GM23338 (cell line): ENCODE results near the gene TUBA1B. TPM values are rescaled to one million over a fixed set of nuclear protein-coding genes. Genes with fewer than 3 reads are reported as not detected.

Experiments
- ATAC-seq: fragments of 200-7000 bp; cut with Tn5 transposase; 3 replicates; pipeline ENCODE4 v1.9.1; 2020
- DNase-seq: peaks from one replicate; pipeline ENCODE4 v3.0.0-alpha.2; 2015; ENCODE audit warnings: low spot score
- H2AFZ ChIP-seq: fragments of 200-600 bp; sonication (generic); 2 replicates; pipeline ENCODE4 v1.8.0; 2016; ENCODE audit warnings: antibody characterized with exemption, mild to moderate bottlenecking, moderate library complexity
- H3F3A ChIP-seq: fragments of 200-600 bp; sonication (generic); replicated peaks from 2 replicates; pipeline ENCODE4 v1.8.0; 2017; ENCODE audit warnings: antibody characterized with exemption, mixed run types, low read depth
- H3K27ac ChIP-seq: fragments of 200-600 bp; sonication (generic); 2 replicates; pipeline ENCODE4 v1.6.1; 2016; ENCODE audit warnings: low read depth
- H3K27me3 ChIP-seq: fragments of 200-600 bp; sonication (generic); 2 replicates; pipeline ENCODE4 v1.8.0; 2016; ENCODE audit warnings: mild to moderate bottlenecking, mixed run types, moderate library complexity; ENCODE audit not compliant: insufficient read depth
- H3K36me3 ChIP-seq: fragments of 200-600 bp; sonication (generic); 2 replicates; pipeline ENCODE4 v1.8.0; 2016; ENCODE audit warnings: mild to moderate bottlenecking; ENCODE audit not compliant: insufficient read depth
- H3K4me1 ChIP-seq: fragments of 200-600 bp; sonication (generic); 2 replicates; pipeline ENCODE4 v1.8.0; 2016; ENCODE audit warnings: mild to moderate bottlenecking, moderate library complexity; ENCODE audit not compliant: insufficient read depth
- H3K4me2 ChIP-seq: fragments of 200-600 bp; sonication (generic); 2 replicates; pipeline ENCODE4 v1.7.1; 2017; ENCODE audit warnings: mixed run types
- H3K4me3 ChIP-seq: fragments of 200-600 bp; sonication (generic); 2 replicates; pipeline ENCODE4 v1.6.1; 2016; ENCODE audit warnings: mixed run types
- H3K79me2 ChIP-seq: fragments of 200-600 bp; sonication (generic); replicated peaks from 2 replicates; pipeline ENCODE4 v1.8.0; 2017; ENCODE audit warnings: mild to moderate bottlenecking; ENCODE audit not compliant: insufficient read depth
- H3K9me2 ChIP-seq: fragments of 200-600 bp; sonication (generic); 2 replicates; pipeline ENCODE4 v1.8.0; 2017; ENCODE audit not compliant: insufficient read depth
- H4K20me1 ChIP-seq: fragments of 200-600 bp; sonication (generic); replicated peaks from 2 replicates; pipeline ENCODE4 v1.8.0; 2017; ENCODE audit warnings: mild to moderate bottlenecking; ENCODE audit not compliant: insufficient read depth
- H3K27ac Mint-ChIP-seq: 2 replicates; pipeline ENCODE4 v1.8.0; 2020; ENCODE audit warnings: inconsistent platforms, mild to moderate bottlenecking, moderate library complexity, mixed read lengths
- H3K27me3 Mint-ChIP-seq: 3 replicates; pipeline ENCODE4 v1.8.0; 2022; ENCODE audit warnings: low read depth, mild to moderate bottlenecking, moderate library complexity, mixed read lengths, inconsistent platforms; ENCODE audit not compliant: insufficient read depth, poor library complexity
- H3K36me3 Mint-ChIP-seq: 3 replicates; pipeline ENCODE4 v1.8.0; 2021; ENCODE audit warnings: low read depth, mild to moderate bottlenecking, inconsistent platforms, moderate library complexity, mixed read lengths
- H3K4me1 Mint-ChIP-seq: 3 replicates; pipeline ENCODE4 v1.8.0; 2020; ENCODE audit warnings: mild to moderate bottlenecking, inconsistent platforms, mixed read lengths
- H3K4me3 Mint-ChIP-seq: 3 replicates; pipeline ENCODE4 v1.8.0; 2021; ENCODE audit warnings: moderate library complexity, mild to moderate bottlenecking, inconsistent platforms, mixed read lengths
- H3K9me3 Mint-ChIP-seq: 3 replicates; pipeline ENCODE4 v1.8.0; 2020; ENCODE audit warnings: moderate library complexity, mild to moderate bottlenecking, inconsistent platforms, mixed read lengths
- CREB1 ChIP-seq: fragments of 250-450 bp; sonication (Bioruptor Pico); IDR thresholded peaks from 2 replicates; pipeline ENCODE4 v1.5.0; 2020; ENCODE audit warnings: low read depth, mild to moderate bottlenecking, moderate library complexity
- EZH2 ChIP-seq: fragments of 200-600 bp; sonication (generic); IDR thresholded peaks from one replicate; pipeline ENCODE4 v1.8.0; 2017; ENCODE audit warnings: antibody characterized with exemption, mild to moderate bottlenecking, low read depth; ENCODE audit not compliant: unreplicated experiment
- EZH2phosphoT487 ChIP-seq: fragments of 200-600 bp; sonication (generic); IDR thresholded peaks from one replicate; pipeline ENCODE4 v1.8.1; 2018; ENCODE audit warnings: antibody characterized with exemption; ENCODE audit not compliant: unreplicated experiment
- JUNB ChIP-seq: IDR thresholded peaks from one replicate; pipeline ENCODE4 v1.6.1; 2016; ENCODE audit warnings: antibody characterized with exemption; ENCODE audit not compliant: unreplicated experiment
- NANOG ChIP-seq: IDR thresholded peaks from 2 replicates; pipeline ENCODE4 v1.6.1; 2016; ENCODE audit warnings: antibody characterized with exemption, borderline replicate concordance
- POLR2AphosphoS5 ChIP-seq: IDR thresholded peaks from 2 replicates; pipeline ENCODE4 v1.6.1; 2016; ENCODE audit warnings: antibody characterized with exemption, low read depth
- STAT1 ChIP-seq: IDR thresholded peaks from one replicate; pipeline ENCODE4 v1.6.1; 2016; ENCODE audit warnings: antibody characterized with exemption; ENCODE audit not compliant: unreplicated experiment
- ZNF114 ChIP-seq: fragments of 250-450 bp; sonication (Bioruptor Pico); IDR thresholded peaks from 2 replicates; pipeline ENCODE4 v1.5.0; 2020; ENCODE audit warnings: mild to moderate bottlenecking, moderate library complexity
- ZNF331 ChIP-seq: fragments of 250-450 bp; sonication (Bioruptor Pico); IDR thresholded peaks from 2 replicates; pipeline ENCODE4 v1.5.0; 2020; ENCODE audit warnings: low read depth, mild to moderate bottlenecking, moderate library complexity
- polyA plus RNA-seq: library from polyadenylated mRNA; unstranded; fragments of >200 nt; fragmentation: Nextera tagmentation; extraction: Ambion mirVana; gene quantifications from 2 replicates; pipeline ENCODE4 v1.2.1, GENCODE V29; 2016
- total RNA-seq: library from RNA; depleted of rRNA; stranded (reverse); fragments of >200 nt; shearing (Covaris generic); gene quantifications from 2 replicates; pipeline ENCODE4 v1.2.3, GENCODE V29; 2014
- TF ChIP-seq, protein P1 (sequence below): fragments of 250-450 bp; sonication (Bioruptor Pico); IDR thresholded peaks from 2 replicates; pipeline ENCODE4 v1.5.0; 2020; ENCODE audit warnings: mild to moderate bottlenecking, moderate library complexity
- TF ChIP-seq, protein P2 (sequence below): IDR thresholded peaks from 2 replicates; pipeline ENCODE4 v1.6.1; 2016; ENCODE audit warnings: antibody characterized with exemption
- TF ChIP-seq, protein P3 (sequence below), 2 experiments: fragments of 200-600 bp in 1 of 2; sonication (generic) in 1 of 2; conservative IDR thresholded peaks; 2 replicates each; pipeline versions ENCODE4 v1.5.1 to v1.6.1; 2016 to 2017; ENCODE audit warnings: antibody characterized with exemption in 2 of 2, low read depth in 2 of 2, mild to moderate bottlenecking in 2 of 2, moderate library complexity in 1 of 2

The TUBA1B gene
- total and polyA plus RNA-seq, 2 experiments from 2014 or later = 1,116 to 2,718 TPM

- TF ChIP-seq, protein P1, sequence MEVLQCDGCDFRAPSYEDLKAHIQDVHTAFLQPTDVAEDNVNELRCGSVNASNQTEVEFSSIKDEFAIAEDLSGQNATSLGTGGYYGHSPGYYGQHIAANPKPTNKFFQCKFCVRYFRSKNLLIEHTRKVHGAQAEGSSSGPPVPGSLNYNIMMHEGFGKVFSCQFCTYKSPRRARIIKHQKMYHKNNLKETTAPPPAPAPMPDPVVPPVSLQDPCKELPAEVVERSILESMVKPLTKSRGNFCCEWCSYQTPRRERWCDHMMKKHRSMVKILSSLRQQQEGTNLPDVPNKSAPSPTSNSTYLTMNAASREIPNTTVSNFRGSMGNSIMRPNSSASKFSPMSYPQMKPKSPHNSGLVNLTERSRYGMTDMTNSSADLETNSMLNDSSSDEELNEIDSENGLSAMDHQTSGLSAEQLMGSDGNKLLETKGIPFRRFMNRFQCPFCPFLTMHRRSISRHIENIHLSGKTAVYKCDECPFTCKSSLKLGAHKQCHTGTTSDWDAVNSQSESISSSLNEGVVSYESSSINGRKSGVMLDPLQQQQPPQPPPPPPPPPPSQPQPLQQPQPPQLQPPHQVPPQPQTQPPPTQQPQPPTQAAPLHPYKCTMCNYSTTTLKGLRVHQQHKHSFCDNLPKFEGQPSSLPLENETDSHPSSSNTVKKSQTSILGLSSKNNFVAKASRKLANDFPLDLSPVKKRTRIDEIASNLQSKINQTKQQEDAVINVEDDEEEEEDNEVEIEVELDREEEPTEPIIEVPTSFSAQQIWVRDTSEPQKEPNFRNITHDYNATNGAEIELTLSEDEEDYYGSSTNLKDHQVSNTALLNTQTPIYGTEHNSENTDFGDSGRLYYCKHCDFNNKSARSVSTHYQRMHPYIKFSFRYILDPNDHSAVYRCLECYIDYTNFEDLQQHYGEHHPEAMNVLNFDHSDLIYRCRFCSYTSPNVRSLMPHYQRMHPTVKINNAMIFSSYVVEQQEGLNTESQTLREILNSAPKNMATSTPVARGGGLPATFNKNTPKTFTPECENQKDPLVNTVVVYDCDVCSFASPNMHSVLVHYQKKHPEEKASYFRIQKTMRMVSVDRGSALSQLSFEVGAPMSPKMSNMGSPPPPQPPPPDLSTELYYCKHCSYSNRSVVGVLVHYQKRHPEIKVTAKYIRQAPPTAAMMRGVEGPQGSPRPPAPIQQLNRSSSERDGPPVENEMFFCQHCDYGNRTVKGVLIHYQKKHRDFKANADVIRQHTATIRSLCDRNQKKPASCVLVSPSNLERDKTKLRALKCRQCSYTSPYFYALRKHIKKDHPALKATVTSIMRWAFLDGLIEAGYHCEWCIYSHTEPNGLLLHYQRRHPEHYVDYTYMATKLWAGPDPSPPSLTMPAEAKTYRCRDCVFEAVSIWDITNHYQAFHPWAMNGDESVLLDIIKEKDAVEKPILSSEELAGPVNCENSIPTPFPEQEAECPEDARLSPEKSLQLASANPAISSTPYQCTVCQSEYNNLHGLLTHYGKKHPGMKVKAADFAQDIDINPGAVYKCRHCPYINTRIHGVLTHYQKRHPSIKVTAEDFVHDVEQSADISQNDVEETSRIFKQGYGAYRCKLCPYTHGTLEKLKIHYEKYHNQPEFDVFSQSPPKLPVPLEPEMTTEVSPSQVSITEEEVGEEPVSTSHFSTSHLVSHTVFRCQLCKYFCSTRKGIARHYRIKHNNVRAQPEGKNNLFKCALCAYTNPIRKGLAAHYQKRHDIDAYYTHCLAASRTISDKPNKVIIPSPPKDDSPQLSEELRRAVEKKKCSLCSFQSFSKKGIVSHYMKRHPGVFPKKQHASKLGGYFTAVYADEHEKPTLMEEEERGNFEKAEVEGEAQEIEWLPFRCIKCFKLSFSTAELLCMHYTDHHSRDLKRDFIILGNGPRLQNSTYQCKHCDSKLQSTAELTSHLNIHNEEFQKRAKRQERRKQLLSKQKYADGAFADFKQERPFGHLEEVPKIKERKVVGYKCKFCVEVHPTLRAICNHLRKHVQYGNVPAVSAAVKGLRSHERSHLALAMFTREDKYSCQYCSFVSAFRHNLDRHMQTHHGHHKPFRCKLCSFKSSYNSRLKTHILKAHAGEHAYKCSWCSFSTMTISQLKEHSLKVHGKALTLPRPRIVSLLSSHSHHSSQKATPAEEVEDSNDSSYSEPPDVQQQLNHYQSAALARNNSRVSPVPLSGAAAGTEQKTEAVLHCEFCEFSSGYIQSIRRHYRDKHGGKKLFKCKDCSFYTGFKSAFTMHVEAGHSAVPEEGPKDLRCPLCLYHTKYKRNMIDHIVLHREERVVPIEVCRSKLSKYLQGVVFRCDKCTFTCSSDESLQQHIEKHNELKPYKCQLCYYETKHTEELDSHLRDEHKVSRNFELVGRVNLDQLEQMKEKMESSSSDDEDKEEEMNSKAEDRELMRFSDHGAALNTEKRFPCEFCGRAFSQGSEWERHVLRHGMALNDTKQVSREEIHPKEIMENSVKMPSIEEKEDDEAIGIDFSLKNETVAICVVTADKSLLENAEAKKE = no peak
- TF ChIP-seq EZH2phosphoT487 (no peak), POLR2AphosphoS5 (no peak), CREB1 (CRISPR knock-in tag) (no peak), ZNF331 (no peak), STAT1 (no peak), JUNB (no peak), ZNF114 (CRISPR knock-in tag) (no peak), EZH2 (no peak)
- TF ChIP-seq, protein P2, sequence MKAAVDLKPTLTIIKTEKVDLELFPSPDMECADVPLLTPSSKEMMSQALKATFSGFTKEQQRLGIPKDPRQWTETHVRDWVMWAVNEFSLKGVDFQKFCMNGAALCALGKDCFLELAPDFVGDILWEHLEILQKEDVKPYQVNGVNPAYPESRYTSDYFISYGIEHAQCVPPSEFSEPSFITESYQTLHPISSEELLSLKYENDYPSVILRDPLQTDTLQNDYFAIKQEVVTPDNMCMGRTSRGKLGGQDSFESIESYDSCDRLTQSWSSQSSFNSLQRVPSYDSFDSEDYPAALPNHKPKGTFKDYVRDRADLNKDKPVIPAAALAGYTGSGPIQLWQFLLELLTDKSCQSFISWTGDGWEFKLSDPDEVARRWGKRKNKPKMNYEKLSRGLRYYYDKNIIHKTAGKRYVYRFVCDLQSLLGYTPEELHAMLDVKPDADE = no peak
Measured at GRCh38 chr12:49084438-49084837, 46.8 kb downstream of the TUBA1B start (continued).

DNA sequence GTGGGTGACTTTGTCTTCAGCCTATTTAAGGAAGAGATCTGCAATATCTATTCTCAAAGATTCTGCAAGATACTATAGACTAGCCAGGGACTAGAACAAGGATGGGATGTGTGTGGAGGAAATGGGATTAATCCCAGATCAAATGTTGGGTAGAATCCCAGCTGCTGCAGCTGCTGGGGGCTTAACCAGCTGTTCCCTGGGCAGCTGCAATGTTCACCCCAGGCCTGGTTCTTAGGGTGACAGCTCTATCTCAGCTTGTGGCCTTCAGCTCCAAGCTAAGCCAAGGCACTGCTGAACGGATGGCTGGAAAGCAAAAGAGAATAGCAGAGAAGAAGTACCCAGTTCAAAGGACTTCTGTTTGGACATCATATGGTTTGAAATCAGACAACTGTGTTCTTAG lies 51.4 kb downstream of the TUBA1B start:
- H3K27ac Mint-ChIP-seq = no peak overlapping the region
- Histone ChIP-seq H3K4me3 (no peak overlapping the region), H2AFZ (no peak overlapping the region), H4K20me1 (no peaks in the 10 kb centered on the region), H3K36me3 (no peaks in the 10 kb centered on the region), H3K79me2 (no peaks in the 10 kb centered on the region), H3F3A (no peaks in the 10 kb centered on the region), H3K4me1 (no peaks in the 10 kb centered on the region), H3K27me3 (0 out of 2 replicates have a peak, but pooled peaks cover 10% of the 10 kb centered on the region), H3K9me2 (no peaks in the 10 kb centered on the region), H3K4me2 (no peak overlapping the region), H3K27ac (no peak overlapping the region)
- no peaks in the 10 kb centered on the region for H3K4me1 Mint-ChIP-seq
- peaks cover 4% of the 10 kb centered on the region for H3K27me3 Mint-ChIP-seq
- H3K4me3 Mint-ChIP-seq = no peak overlapping the region
- no peaks in the 10 kb centered on the region for H3K9me3 Mint-ChIP-seq
- no peak for DNase-seq
- H3K36me3 Mint-ChIP-seq = no peaks in the 10 kb centered on the region
- ATAC-seq = no peak
- TF ChIP-seq, protein P2 = no peak
- TF ChIP-seq JUNB = no peak
- no peak for TF ChIP-seq ZNF114 (CRISPR knock-in tag)
- TF ChIP-seq ZNF331 = no peak
- TF ChIP-seq CREB1 (CRISPR knock-in tag) = no peak
- TF ChIP-seq POLR2AphosphoS5 = no peak
- no peak for TF ChIP-seq STAT1
- TF ChIP-seq, protein P3, sequence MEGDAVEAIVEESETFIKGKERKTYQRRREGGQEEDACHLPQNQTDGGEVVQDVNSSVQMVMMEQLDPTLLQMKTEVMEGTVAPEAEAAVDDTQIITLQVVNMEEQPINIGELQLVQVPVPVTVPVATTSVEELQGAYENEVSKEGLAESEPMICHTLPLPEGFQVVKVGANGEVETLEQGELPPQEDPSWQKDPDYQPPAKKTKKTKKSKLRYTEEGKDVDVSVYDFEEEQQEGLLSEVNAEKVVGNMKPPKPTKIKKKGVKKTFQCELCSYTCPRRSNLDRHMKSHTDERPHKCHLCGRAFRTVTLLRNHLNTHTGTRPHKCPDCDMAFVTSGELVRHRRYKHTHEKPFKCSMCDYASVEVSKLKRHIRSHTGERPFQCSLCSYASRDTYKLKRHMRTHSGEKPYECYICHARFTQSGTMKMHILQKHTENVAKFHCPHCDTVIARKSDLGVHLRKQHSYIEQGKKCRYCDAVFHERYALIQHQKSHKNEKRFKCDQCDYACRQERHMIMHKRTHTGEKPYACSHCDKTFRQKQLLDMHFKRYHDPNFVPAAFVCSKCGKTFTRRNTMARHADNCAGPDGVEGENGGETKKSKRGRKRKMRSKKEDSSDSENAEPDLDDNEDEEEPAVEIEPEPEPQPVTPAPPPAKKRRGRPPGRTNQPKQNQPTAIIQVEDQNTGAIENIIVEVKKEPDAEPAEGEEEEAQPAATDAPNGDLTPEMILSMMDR (conservative IDR thresholded peaks at IDR 0.05; ENCODE audit: low read depth in 2 of 2) = no peak
- TF ChIP-seq NANOG = no peak
- no peak for TF ChIP-seq EZH2phosphoT487
- no peak for TF ChIP-seq EZH2
